ENCODE results near the gene RPL28. TPM values are rescaled to one million over a fixed set of nuclear protein-coding genes. Genes with fewer than 3 reads are reported as not detected.

Gene RPL28
- total and polyA plus RNA-seq, 2 of the 13 experiments (the other 11 are each of a cell fraction or from before 2014, with no cell fraction given), result 105 to 420 TPM

DNA sequence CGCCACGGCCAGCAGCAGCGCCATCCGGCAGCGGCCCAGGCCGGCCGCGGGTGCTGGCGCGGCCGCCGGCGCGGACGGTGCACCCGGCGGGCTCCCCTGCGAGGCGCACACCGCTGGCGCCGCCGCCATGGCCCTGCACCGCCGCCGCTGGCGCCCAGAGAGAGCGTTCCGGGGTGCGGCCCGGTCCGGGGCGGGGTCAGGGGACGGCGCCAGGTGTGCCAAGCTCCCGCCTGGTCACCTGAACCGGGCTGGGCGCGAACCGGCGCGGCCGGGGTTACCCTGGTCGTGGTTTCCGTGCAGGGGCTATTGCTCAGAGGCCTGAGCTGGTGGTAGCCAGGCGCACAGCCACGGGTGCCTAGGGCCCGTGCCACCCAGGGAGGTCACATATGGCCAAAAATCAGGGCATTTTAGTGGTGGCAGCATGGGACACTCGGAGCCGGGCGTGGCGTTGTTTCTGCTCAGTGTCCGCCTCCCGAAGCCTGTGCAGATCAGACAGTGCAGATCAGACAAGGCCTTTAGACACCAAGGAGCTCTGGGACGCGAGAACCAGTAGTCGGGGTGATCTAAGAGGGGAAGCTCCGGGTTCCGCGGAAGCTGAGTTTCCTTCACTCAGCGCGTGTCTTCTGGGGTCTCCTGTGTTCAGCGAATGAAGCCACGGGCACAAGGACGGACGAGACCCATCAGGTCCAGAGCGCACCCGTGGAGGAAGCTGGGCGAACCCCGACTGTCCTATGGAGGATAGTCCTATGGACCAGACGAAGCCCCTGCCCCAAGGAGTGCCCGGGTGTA is 1.4 kb upstream of the RPL28 start, which contains the start of gene TMEM238:
TMEM238 (minus strand) TSS at position 162 of the 789 bp plus-strand sequence; CDS start at position 129, 33 bp downstream.
- ChIA-PET POLR2A (interaction anchor here (1.0 to 1.2 kb wide), 2 partner anchors 11 to 45 kb away, joined by 3 read pairs; partner anchors contain the start of gene KMT5C), CTCF (ENCODE audit: low intra/inter-chr PET ratio, low total read pairs) (no interaction called here)
- TF ChIP-seq PBX3 (CRISPR knock-in tag; IDR thresholded peaks at IDR 0.05; ENCODE audit: borderline replicate concordance) (no peak), PHB2 (IDR thresholded peaks at IDR 0.05; ENCODE audit: partially characterized antibody) (no peak), ZBTB38 (CRISPR knock-in tag; IDR thresholded peaks at IDR 0.05) (peak; percentile 96), PRPF4 (IDR thresholded peaks at IDR 0.05; ENCODE audit: low read depth, low read length, poor library complexity, severe bottlenecking) (peak; percentile 24), MYC (CRISPR knock-in tag; IDR thresholded peaks at IDR 0.05; ENCODE audit: borderline replicate concordance) (no peak), ZNF563 (CRISPR knock-in tag; IDR thresholded peaks at IDR 0.05) (peak; percentile 31; the same call in 1 of the 2 replicates), ZNF274 (CRISPR knock-in tag; IDR thresholded peaks at IDR 0.05) (0 out of 2 replicates have a peak, but pooled peaks have one; percentile 17), ELF4 (CRISPR knock-in tag; IDR thresholded peaks at IDR 0.05; ENCODE audit: borderline replicate concordance) (no peak)
- TF ChIP-seq, protein P1, sequence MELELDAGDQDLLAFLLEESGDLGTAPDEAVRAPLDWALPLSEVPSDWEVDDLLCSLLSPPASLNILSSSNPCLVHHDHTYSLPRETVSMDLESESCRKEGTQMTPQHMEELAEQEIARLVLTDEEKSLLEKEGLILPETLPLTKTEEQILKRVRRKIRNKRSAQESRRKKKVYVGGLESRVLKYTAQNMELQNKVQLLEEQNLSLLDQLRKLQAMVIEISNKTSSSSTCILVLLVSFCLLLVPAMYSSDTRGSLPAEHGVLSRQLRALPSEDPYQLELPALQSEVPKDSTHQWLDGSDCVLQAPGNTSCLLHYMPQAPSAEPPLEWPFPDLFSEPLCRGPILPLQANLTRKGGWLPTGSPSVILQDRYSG (CRISPR knock-in tag; IDR thresholded peaks at IDR 0.05), result no peak
- peak within 1 kb of the TSS; percentile 92 for H3K27ac ChIP-seq (ENCODE audit: extremely low read length, insufficient read depth, low read length)
- H3K4me2 ChIP-seq (ENCODE audit: low read depth, low read length), result peak within 1 kb of the TSS; percentile 96
- no peak for FAIRE-seq
- peaks cover 43% of the 10 kb centered on the region for H3K4me1 ChIP-seq (ENCODE audit: insufficient read depth, low read length)
- intact Hi-C loops (cut with micrococcal nuclease; ENCODE audit: unreplicated experiment), result no loop called here
- ATAC-seq, result no peak
- no peaks in the 10 kb centered on the region; a peak in 1 of 5 replicates for H3K27me3 ChIP-seq (ENCODE audit: control insufficient read depth in 1 of 2, insufficient read depth in 2 of 2, low read length in 2 of 2)
- peak within 1 kb of the TSS; percentile 96 for H3K9ac ChIP-seq (ENCODE audit: insufficient read depth, low read depth, low read length)
- peaks cover 34% of the 10 kb centered on the region for H4K20me1 ChIP-seq (ENCODE audit: insufficient read depth, low read length)
- 94% methylated on average over 32 of the region's 72 CpGs for WGBS (ENCODE audit: low lambda C conversion rate)
- peaks cover 30% of the 10 kb centered on the region for H3K79me2 ChIP-seq (ENCODE audit: insufficient read depth, low read length)
- H2AFZ ChIP-seq (ENCODE audit: low read length), result no peak within 1 kb of the TSS
- no peaks in the 10 kb centered on the region for H3K9me3 ChIP-seq (ENCODE audit: low read length)
- no peak for DNase-seq (ENCODE audit: low spot score)
- peak within 1 kb of the TSS; percentile 69 to 100 (median 86) for H3K4me3 ChIP-seq (replicated peaks in 1 of 3; ENCODE audit: insufficient read depth in 1 of 3, low read depth in 2 of 3, low read length in 3 of 3)
- no TSS peak for BruUV-seq (replicated peaks)
- in situ Hi-C loops (cut with HindIII; ENCODE audit: extremely low pct_ligation_motif_present, low pct_unique_long_range_greater_than_20kb), result no loop called here
- peaks cover 11 to 26% of the 10 kb centered on the region in 2 experiments for H3K36me3 ChIP-seq (replicated peaks in 1 of 2; ENCODE audit: control insufficient read depth in 1 of 2, insufficient read depth in 2 of 2, low read length in 2 of 2)

Data from HepG2 (cell line).